SK-N-SH treated with all-trans-retinoic acid at 6 μM for 48 hours (cell line): Measurements from ENCODE around the gene PIWIL4.

Experiments used
- ATAC-seq: fragments of 200-7000 bp; cut with Tn5 transposase; 3 replicates; pipeline ENCODE4 v1.9.1; 2020; ENCODE audit warnings: mild to moderate bottlenecking, moderate library complexity
- ARNTL ChIP-seq: fragments of 450-650 bp; formaldehyde crosslinking; IDR thresholded peaks from 2 replicates; pipeline ENCODE4 v1.5.0; 2020; ENCODE audit warnings: low read depth, mild to moderate bottlenecking, moderate library complexity, borderline replicate concordance
- BACH2 ChIP-seq: fragments of 250-450 bp; sonication (Bioruptor Pico); IDR thresholded peaks from 2 replicates; pipeline ENCODE4 v1.9.0; 2021; ENCODE audit warnings: mild to moderate bottlenecking, borderline replicate concordance
- CREB5 ChIP-seq: fragments of 250-450 bp; sonication (Bioruptor Pico); IDR thresholded peaks from 2 replicates; pipeline ENCODE4 v1.5.1; 2020; ENCODE audit warnings: low read depth, mild to moderate bottlenecking, moderate library complexity
- CSDC2 ChIP-seq: fragments of 250-450 bp; sonication (Bioruptor Pico); IDR thresholded peaks from 2 replicates; pipeline ENCODE4 v1.5.0; 2020; ENCODE audit warnings: mild to moderate bottlenecking, moderate library complexity
- CSRNP3 ChIP-seq: fragments of 250-450 bp; sonication (Bioruptor Pico); IDR thresholded peaks from 2 replicates; pipeline ENCODE4 v1.5.1; 2021; ENCODE audit warnings: mild to moderate bottlenecking, moderate library complexity
- ESRRG ChIP-seq: fragments of 250-450 bp; sonication (Bioruptor Pico); IDR thresholded peaks from 2 replicates; pipeline ENCODE4 v1.6.1; 2021; ENCODE audit warnings: mild to moderate bottlenecking
- GLIS3 ChIP-seq: fragments of 250-450 bp; sonication (Bioruptor Pico); IDR thresholded peaks from 2 replicates; pipeline ENCODE4 v1.5.0; 2020; ENCODE audit warnings: mild to moderate bottlenecking, moderate library complexity
- ISL1 ChIP-seq: fragments of 250-450 bp; sonication (Bioruptor Pico); IDR thresholded peaks from 2 replicates; pipeline ENCODE4 v2.1.2; 2022; ENCODE audit warnings: mild to moderate bottlenecking, moderate library complexity
- OSR1 ChIP-seq: fragments of 250-450 bp; sonication (Bioruptor Pico); IDR thresholded peaks from 2 replicates; pipeline ENCODE4 v1.8.0; 2022; ENCODE audit warnings: moderate library complexity, mild to moderate bottlenecking, inconsistent platforms
- PATZ1 ChIP-seq: fragments of 250-450 bp; sonication (Bioruptor Pico); IDR thresholded peaks from 2 replicates; pipeline ENCODE4 v1.8.0; 2020; ENCODE audit warnings: mild to moderate bottlenecking, moderate library complexity, borderline replicate concordance
- POU6F1 ChIP-seq: fragments of 250-450 bp; sonication (Bioruptor Pico); IDR thresholded peaks from 2 replicates; pipeline ENCODE4 v1.8.0; 2021; ENCODE audit warnings: low read depth, mild to moderate bottlenecking, moderate library complexity, borderline replicate concordance
- PPARA ChIP-seq: fragments of 250-450 bp; sonication (Bioruptor Pico); IDR thresholded peaks from 2 replicates; pipeline ENCODE4 v1.5.0; 2020; ENCODE audit warnings: mild to moderate bottlenecking, borderline replicate concordance
- RARB ChIP-seq: fragments of 250-450 bp; sonication (Bioruptor Pico); IDR thresholded peaks from 2 replicates; pipeline ENCODE4 v1.8.0; 2021; ENCODE audit warnings: mild to moderate bottlenecking, moderate library complexity
- SNAI2 ChIP-seq: fragments of 250-450 bp; sonication (Bioruptor Pico); IDR thresholded peaks from 2 replicates; pipeline ENCODE4 v1.5.0; 2020; ENCODE audit warnings: mild to moderate bottlenecking, moderate library complexity
- TCF4 ChIP-seq: fragments of 250-450 bp; sonication (Bioruptor Pico); IDR thresholded peaks from 2 replicates; pipeline ENCODE4 v1.8.0; 2021; ENCODE audit warnings: mild to moderate bottlenecking, moderate library complexity, borderline replicate concordance
- TOX ChIP-seq: fragments of 250-450 bp; sonication (Bioruptor Pico); IDR thresholded peaks from 2 replicates; pipeline ENCODE4 v1.8.0; 2021; ENCODE audit warnings: mild to moderate bottlenecking, moderate library complexity, borderline replicate concordance
- ZC3H10 ChIP-seq: fragments of 250-450 bp; sonication (Bioruptor Pico); IDR thresholded peaks from 2 replicates; pipeline ENCODE4 v1.5.1; 2021; ENCODE audit warnings: mild to moderate bottlenecking, moderate library complexity
- ZFP30 ChIP-seq: fragments of 450-650 bp; formaldehyde crosslinking; IDR thresholded peaks from 2 replicates; pipeline ENCODE4 v1.5.0; 2022; ENCODE audit warnings: mild to moderate bottlenecking, moderate library complexity
- ZNF565 ChIP-seq: fragments of 450-650 bp; formaldehyde crosslinking; conservative IDR thresholded peaks from 2 replicates; pipeline ENCODE4 v1.5.0; 2020; ENCODE audit warnings: low read depth, mild to moderate bottlenecking, moderate library complexity
- ZNF70 ChIP-seq: fragments of 450-650 bp; formaldehyde crosslinking; IDR thresholded peaks from 2 replicates; pipeline ENCODE4 v1.5.0; 2020; ENCODE audit warnings: mild to moderate bottlenecking, moderate library complexity
- ZNF8 ChIP-seq: fragments of 450-650 bp; formaldehyde crosslinking; IDR thresholded peaks from 2 replicates; pipeline ENCODE4 v1.5.0; 2020; ENCODE audit warnings: mild to moderate bottlenecking, moderate library complexity

The PIWIL4 gene

GRCh38 chr11:94581926-94582325 is 14.8 kb downstream of the PIWIL4 start (continued):
- no peak for TF ChIP-seq CREB5
- no peak for TF ChIP-seq TOX (CRISPR knock-in tag)
- TF ChIP-seq GLIS3 (CRISPR knock-in tag), result no peak
- no peak for TF ChIP-seq ZNF8 (CRISPR knock-in tag)
- no peak for TF ChIP-seq CSRNP3 (CRISPR knock-in tag)
- no peak for TF ChIP-seq OSR1 (CRISPR knock-in tag)
- TF ChIP-seq, all 23 proteins: peak for 0

GRCh38 chr11:94583213-94583865 is 16.2 kb downstream of the PIWIL4 start:
- ATAC-seq, result no peak
- TF ChIP-seq ZNF565 (no peak), CREB5 (no peak), SNAI2 (CRISPR knock-in tag) (no peak), GLIS3 (CRISPR knock-in tag) (no peak), RARB (no peak)
- TF ChIP-seq, all 23 proteins: peak for 0

- TF ChIP-seq ARNTL (CRISPR knock-in tag), result no peak
- TF ChIP-seq OSR1 (CRISPR knock-in tag), result no peak
- no peak for TF ChIP-seq PPARA
- TF ChIP-seq CSDC2 (CRISPR knock-in tag), result no peak
- TF ChIP-seq ZFP30, result no peak
- TF ChIP-seq ZNF8 (CRISPR knock-in tag), result no peak
- TF ChIP-seq ISL1 (CRISPR knock-in tag), result no peak
- no peak for TF ChIP-seq CREB5
- no peak for TF ChIP-seq ZNF70 (CRISPR knock-in tag)
- TF ChIP-seq ZC3H10 (CRISPR knock-in tag), result no peak
- TF ChIP-seq CSRNP3 (CRISPR knock-in tag), result no peak
- TF ChIP-seq RARB, result no peak
- no peak for TF ChIP-seq TOX (CRISPR knock-in tag)
- no peak for TF ChIP-seq BACH2
- no peak for TF ChIP-seq POU6F1
- TF ChIP-seq ZNF565, result no peak
- TF ChIP-seq PATZ1, result no peak
- no peak for TF ChIP-seq ESRRG (CRISPR knock-in tag)
- TF ChIP-seq TCF4 (CRISPR knock-in tag), result no peak
- TF ChIP-seq GLIS3 (CRISPR knock-in tag), result no peak
- no peak for ATAC-seq
Measured at GRCh38 chr11:94583866-94584500, 16.8 kb downstream of the PIWIL4 start.
